Measurements from ENCODE around the gene TMPRSS3.

Gene TMPRSS3

DNA sequence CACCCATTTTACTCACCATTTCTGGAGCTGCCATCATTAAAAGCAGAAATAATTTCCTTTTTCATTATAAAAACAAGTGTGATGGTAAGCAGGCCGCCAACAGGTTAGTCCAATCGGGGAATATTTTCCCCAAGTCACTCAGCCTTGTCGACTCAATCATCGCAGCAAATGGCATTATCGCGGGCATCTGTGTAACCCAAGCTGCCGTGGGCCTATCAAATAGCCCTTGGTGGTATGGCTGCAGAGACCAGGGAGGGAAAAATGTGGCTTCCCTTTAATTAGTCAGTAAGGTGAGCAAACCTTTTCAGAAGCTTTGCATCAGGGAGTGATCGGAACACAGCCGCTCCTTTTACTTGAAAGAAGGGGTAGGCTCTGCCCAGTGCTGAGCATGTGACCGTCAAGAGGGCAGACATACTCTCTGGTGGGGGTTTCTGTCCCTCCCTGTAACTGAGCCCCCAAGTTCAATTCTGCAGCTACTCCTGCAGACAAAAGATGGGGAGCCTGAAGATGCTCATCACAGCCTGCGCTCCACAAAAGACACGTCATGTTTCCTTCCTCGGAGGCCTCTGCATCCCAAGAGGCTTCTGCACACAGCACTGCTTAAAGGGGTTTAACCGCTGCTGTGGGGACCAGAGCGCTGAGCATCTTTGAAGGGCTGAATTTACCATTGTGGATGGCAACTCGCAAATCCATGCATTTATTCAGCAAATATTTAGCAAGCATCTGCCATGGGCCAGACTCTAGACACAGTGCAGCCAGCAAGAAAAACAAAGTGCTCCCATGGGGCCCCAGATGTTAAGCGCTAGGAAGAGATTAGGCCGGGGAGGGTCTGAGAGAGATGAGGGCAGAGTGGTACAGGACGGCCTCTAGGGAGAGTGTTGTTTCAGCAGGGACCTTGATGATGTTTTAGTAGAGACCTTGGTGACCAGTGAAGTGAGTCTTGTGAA is 1.2 kb upstream of the TMPRSS3 start:
- no peak for FAIRE-seq
- TF ChIP-seq, protein P1, sequence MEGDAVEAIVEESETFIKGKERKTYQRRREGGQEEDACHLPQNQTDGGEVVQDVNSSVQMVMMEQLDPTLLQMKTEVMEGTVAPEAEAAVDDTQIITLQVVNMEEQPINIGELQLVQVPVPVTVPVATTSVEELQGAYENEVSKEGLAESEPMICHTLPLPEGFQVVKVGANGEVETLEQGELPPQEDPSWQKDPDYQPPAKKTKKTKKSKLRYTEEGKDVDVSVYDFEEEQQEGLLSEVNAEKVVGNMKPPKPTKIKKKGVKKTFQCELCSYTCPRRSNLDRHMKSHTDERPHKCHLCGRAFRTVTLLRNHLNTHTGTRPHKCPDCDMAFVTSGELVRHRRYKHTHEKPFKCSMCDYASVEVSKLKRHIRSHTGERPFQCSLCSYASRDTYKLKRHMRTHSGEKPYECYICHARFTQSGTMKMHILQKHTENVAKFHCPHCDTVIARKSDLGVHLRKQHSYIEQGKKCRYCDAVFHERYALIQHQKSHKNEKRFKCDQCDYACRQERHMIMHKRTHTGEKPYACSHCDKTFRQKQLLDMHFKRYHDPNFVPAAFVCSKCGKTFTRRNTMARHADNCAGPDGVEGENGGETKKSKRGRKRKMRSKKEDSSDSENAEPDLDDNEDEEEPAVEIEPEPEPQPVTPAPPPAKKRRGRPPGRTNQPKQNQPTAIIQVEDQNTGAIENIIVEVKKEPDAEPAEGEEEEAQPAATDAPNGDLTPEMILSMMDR (IDR thresholded peaks at IDR 0.05; ENCODE audit: insufficient read depth, missing control alignments) = no peak
- DNase-seq (ENCODE audit: insufficient read length, low spot score) = no peak

DNA sequence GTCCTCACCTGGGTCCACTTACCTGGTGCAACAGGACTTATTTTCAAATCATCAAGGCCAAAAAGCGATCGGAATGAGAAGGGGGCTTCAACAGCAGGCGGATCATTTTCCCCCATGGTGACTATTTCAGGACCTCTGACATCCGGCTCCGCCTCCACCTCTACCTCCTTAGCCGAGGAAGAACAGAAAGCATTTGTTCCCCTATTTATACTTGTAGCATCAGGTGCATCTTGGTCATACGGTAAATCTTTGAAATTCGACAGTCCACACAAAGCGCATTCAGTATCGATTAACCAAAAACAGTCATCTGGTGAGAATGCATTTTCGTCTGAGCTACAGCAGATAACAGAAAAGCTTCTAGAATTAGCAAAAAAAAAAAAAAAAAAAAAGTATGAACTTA is 550 bp downstream of the TMPRSS3 start:
- TF ChIP-seq, protein P1 (IDR thresholded peaks at IDR 0.05; ENCODE audit: insufficient read depth, missing control alignments) = no peak
- DNase-seq (ENCODE audit: insufficient read length, low spot score) (no peak), FAIRE-seq (no peak)

DNA sequence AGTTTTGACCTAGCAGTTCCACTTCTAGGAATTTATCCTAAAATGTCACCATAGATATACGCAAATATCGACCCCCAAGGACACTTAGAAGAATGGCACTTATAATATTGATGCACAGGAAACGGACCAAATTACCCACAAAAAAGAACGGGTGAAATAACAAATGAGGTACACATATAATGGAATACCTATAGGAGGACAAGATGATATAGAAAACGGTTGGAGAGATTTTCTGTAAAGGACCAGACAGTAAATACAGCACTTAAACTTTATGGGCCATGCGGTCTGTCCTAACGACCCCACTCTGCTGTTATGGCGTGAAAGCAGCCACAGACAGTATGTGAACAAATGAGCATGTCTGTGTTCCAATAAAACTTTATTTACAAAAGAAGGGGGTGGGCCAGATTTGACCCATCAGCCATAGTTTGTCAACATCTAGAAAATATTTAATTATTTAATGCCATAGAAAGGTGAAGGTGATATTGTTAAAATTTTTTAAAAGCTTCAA is 2.4 kb downstream of the TMPRSS3 start:
- DNase-seq (ENCODE audit: insufficient read length, low spot score) (no peak), FAIRE-seq (no peak)
- TF ChIP-seq, protein P1 (IDR thresholded peaks at IDR 0.05; ENCODE audit: insufficient read depth, missing control alignments) = no peak

DNA sequence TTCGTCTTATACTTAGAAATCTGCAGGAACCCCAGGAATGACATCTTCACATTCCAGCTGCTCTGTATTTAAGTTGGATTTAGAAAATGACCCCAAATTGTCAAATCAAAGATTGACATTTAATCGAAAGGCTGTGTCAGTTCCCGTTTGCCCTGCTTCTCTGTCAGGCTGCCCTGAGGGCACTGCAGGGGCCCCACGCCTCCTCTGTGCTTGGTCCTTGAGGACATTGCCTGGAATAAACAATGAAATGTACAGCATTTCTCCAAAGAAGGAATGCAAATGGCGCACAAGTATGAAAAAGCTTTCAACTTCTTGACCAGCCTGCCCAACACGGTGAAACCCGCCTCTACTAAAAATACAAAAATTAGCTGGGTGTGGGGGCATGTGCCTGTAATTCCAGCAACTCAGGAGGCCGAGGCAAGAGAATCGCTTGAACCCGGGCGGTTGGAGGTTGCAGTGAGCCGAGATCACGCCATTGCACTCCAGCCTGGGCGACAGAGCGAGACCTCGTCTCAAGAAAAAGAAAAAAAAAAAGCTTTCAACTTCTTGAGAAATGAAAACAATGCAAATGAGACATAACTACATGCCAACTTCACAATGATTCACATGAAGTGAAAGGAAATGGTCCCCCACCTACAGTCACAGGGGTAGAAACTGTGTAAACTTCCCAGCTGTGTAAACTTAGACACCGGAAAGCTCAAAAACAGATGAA is 3.0 kb downstream of the TMPRSS3 start:
- FAIRE-seq (no peak), DNase-seq (ENCODE audit: insufficient read length, low spot score) (no peak)
- TF ChIP-seq, protein P1 (IDR thresholded peaks at IDR 0.05; ENCODE audit: insufficient read depth, missing control alignments) = no peak

DNA sequence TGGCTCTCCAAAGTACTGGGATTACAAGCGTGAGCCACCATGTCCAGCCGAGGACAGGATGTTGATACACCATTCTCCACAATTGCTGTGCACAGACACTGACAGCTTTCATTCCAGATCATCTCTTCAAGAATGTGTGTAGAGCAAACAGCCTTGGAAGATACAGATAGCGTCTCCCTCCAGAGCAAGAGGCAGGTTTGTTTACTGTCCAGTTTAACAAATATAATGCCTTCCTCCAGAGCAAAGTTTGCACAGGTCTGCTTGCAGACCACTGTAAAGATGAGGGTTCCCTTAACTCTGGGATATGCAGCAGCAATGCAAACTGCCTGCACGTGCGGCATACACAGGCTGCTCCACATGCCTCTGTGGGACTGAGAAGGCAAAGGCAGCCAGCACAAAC is 4.6 kb downstream of the TMPRSS3 start:
- TF ChIP-seq, protein P1 (IDR thresholded peaks at IDR 0.05; ENCODE audit: insufficient read depth, missing control alignments) = no peak
- DNase-seq (ENCODE audit: insufficient read length, low spot score) (no peak), FAIRE-seq (no peak)

DNA sequence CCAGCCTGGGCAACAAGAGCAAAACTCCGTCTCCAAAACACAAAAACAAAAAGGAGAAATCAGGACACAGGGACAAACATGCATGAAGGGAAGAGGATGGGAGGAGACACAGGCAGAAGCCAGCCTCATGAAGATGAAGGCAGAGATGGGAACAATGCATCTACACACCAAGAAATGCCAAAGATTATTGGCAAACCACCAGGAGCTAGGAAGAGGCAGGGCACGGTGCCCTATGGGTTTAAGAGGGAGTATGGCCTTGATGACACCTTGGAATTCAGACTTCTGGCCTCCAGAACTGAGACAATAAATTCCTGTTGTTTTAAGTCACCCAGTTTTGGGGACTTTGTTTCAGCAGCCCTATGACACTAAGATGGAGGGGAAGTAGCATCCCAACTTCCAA is 5.2 kb downstream of the TMPRSS3 start:
- FAIRE-seq (no peak), DNase-seq (ENCODE audit: insufficient read length, low spot score) (no peak)
- TF ChIP-seq, protein P1 (IDR thresholded peaks at IDR 0.05; ENCODE audit: insufficient read depth, missing control alignments) = no peak
